GM06990 (cell line): Measurements from ENCODE around the gene NOSIP.

ENCODE experiments used
- DNase-seq: peaks from one replicate; pipeline ENCODE4 v3.0.0-alpha.2; 2011; ENCODE audit not compliant: insufficient read length; ENCODE audit errors: extremely low read depth
- H3K27me3 ChIP-seq: replicated peaks from 2 replicates; pipeline ENCODE4 v1.6.0; 2011; ENCODE audit warnings: low read length; ENCODE audit not compliant: control insufficient read depth, insufficient read depth
- H3K36me3 ChIP-seq: 2 replicates; pipeline ENCODE4 v1.5.1; 2011; ENCODE audit warnings: low read length; ENCODE audit not compliant: control insufficient read depth, insufficient read depth
- H3K4me3 ChIP-seq: replicated peaks from 2 replicates; pipeline ENCODE4 v1.5.1; 2011; ENCODE audit warnings: low read depth, mild to moderate bottlenecking, control low read depth, low read length
- TF ChIP-seq, protein P1 (sequence below): IDR thresholded peaks from 2 replicates; pipeline ENCODE4 v1.5.1; 2011; ENCODE audit warnings: low read length, control low read depth, mild to moderate bottlenecking, inconsistent platforms; ENCODE audit not compliant: insufficient read depth, poor library complexity, severe bottlenecking

NOSIP gene

GRCh38 chr19:49593233-49594113, 13.1 kb upstream of the NOSIP start:
- Histone ChIP-seq H3K4me3 (peak overlapping the region; percentile 73), H3K27me3 (no peaks in the 10 kb centered on the region), H3K36me3 (peaks cover 18% of the 10 kb centered on the region)
- DNase-seq = peak; percentile 90
- TF ChIP-seq, protein P1, sequence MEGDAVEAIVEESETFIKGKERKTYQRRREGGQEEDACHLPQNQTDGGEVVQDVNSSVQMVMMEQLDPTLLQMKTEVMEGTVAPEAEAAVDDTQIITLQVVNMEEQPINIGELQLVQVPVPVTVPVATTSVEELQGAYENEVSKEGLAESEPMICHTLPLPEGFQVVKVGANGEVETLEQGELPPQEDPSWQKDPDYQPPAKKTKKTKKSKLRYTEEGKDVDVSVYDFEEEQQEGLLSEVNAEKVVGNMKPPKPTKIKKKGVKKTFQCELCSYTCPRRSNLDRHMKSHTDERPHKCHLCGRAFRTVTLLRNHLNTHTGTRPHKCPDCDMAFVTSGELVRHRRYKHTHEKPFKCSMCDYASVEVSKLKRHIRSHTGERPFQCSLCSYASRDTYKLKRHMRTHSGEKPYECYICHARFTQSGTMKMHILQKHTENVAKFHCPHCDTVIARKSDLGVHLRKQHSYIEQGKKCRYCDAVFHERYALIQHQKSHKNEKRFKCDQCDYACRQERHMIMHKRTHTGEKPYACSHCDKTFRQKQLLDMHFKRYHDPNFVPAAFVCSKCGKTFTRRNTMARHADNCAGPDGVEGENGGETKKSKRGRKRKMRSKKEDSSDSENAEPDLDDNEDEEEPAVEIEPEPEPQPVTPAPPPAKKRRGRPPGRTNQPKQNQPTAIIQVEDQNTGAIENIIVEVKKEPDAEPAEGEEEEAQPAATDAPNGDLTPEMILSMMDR = no peak

DNA sequence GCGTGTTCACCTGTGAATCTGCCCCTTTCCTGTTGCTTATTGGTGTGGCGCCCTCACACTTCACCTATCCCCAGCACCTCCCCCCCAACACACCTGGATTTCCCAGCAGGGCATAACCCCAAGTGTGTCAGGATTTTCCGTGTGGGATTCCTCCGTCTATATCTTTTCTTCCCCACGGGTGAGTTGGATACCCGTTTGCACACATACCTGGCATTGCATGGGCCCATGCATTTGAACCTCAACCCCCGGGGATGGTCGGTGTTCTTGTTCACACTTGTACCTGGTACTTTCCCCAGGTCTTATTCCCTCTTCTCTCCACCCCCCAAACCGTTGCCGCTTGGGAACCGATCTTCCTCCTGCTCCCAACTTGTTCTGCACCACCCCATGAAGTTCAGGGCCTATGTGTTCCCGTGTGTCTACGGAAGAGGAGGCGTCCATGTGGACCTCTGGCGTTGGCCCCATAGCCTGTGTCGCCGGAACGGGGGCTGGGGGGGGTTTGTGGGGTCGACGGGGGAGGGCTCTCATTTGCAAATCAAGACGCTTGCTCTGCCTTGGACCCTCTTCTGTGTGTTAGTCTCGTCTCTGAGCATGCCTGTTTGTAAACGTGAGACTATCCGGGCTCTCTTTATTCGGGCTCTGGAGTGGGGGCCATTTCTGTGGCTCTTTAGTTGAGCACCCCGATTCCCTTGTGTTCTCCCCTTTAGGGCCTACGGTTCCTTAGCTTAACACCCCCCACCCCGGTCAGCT, 12.3 kb upstream of the NOSIP start:
- Histone ChIP-seq H3K36me3 (peaks cover 17% of the 10 kb centered on the region), H3K27me3 (no peaks in the 10 kb centered on the region), H3K4me3 (peak overlapping the region; percentile 73)
- TF ChIP-seq, protein P1 = no peak
- no peak for DNase-seq

DNA sequence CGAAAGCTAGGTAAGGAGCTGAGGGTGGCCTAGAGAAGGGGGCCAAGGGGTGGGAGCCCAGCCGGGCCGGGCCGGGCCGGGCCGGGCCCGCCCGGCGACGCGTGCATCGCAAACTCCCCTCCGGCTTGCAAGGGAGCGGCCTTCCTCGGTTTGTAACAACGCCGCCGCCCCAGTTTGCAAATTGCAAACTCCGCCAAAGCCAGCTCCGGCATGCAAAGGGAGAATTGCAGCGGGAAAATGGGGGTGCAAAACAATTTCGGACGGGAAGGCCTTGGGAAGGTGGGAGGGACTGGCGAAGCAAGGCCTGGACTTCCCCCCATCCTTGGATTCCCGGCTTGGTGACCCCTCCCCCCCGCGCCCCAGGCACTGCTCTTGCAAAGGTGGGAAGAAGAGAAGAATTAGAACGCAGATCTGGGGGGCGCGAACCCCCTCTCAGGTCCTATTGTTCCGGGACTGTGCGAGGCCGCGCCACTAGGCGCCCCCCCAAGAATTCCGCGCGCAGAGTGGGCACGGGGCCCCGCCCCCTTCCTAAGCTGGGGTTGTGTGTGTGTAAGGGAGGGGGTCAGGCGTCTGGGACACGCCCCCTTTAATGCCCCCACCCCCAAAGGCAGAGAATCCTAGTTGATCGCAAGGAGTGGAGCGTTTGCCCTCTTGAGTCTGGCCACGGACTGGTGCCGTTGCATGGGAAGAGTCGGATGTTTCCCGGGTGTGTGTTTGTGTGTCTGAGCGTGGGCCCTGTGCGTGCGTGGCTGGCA, 11.6 kb upstream of the NOSIP start:
- DNase-seq = peak; percentile 74
- H3K4me3 ChIP-seq = peak overlapping the region; percentile 73
- H3K36me3 ChIP-seq = peaks cover 12% of the 10 kb centered on the region
- H3K27me3 ChIP-seq = no peaks in the 10 kb centered on the region
- TF ChIP-seq, protein P1 = no peak

DNA sequence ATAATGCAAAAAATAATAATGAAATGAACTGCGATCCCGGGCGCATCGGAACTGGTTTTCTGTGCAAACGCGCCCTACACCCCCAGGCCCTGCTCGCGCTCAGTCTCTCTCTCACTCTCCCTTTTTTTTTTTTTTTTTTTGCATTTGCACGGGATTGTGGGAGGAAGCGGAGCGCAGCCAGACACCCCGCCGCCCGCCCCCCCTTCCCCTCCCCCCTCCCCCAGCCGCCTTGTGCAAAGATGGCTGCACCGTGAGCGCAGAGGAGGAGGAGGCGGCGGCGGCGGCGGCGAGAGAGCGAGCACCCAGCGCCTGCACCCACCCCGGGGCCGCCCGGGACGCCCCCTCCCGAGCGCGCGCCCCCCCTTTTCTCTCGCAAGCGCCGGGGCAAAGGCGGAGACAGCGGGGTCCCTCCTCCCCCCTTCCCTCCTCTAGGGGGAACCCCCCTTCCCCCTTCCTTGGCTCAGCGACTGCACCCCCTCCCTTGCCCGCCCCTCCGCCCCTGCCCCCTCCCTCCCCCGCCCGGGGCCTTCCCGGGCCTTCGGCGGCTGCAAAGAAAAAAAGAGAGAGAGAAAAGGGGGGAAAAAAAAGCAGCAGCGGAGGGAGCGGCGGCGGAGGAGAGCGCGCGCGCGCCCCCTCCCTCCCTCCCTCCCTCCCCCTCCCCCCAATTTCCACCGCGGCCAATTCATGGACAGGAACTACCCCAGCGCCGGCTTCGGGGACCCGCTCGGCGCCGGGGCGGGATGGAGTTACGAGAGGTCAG, 10.8 kb upstream of the NOSIP start, which contains the start of gene PRR12:
Gene PRR12 (plus strand): TSS at position 212 of the 760 bp plus-strand sequence. CDS start 473 bp downstream, at position 685.
- peak; percentile 85 for DNase-seq
- Histone ChIP-seq H3K27me3 (no peaks in the 10 kb centered on the region), H3K4me3 (peak within 1 kb of the TSS; percentile 78), H3K36me3 (peaks cover 8% of the 10 kb centered on the region)
- TF ChIP-seq, protein P1 = no peak
